ENCODE data around the gene NCF1. TPM values are rescaled to one million over a fixed set of nuclear protein-coding genes. Genes with fewer than 3 reads are reported as not detected.
"Not testable (repeated sequence)": the region's sequence is repeated elsewhere in the genome, so short reads cannot be mapped to it uniquely, and the experiment has no call there.

NCF1 gene
- total and polyA plus RNA-seq, 2 of the 8 experiments (the other 6 are each of a cell fraction or from before 2014, with no cell fraction given) = 0.47 to 0.73 TPM

GRCh38 chr7:74772093-74772492 is 1.7 kb upstream of the NCF1 start:
- H3K79me2 ChIP-seq (ENCODE audit: control insufficient read depth in 1 of 2, insufficient read depth in 2 of 2, low read length in 2 of 2); H3K14ac ChIP-seq (ENCODE audit: insufficient read length); H2BK12ac ChIP-seq (ENCODE audit: low read depth, low read length); H4K8ac ChIP-seq (ENCODE audit: extremely low read depth, insufficient read depth, low read length); H3K4me3 ChIP-seq (ENCODE audit: extremely low read depth in 1 of 4, insufficient read depth in 2 of 4, low read depth in 3 of 4, low read length in 4 of 4); DNase-seq (ENCODE audit: low read depth in 1 of 2, low spot score in 2 of 2); H3K9me3 ChIP-seq (ENCODE audit: insufficient read depth in 2 of 2, low read depth in 1 of 2, low read length in 1 of 2); H2AFZ ChIP-seq (ENCODE audit: low read length); H2BK20ac ChIP-seq (ENCODE audit: low read length); H4K5ac ChIP-seq (ENCODE audit: insufficient read length, low read depth, low read length); H3K27ac ChIP-seq (ENCODE audit: low read depth, low read length); H2BK15ac ChIP-seq (ENCODE audit: low read length); H4K20me1 ChIP-seq (replicated peaks in 1 of 2; ENCODE audit: control insufficient read depth in 1 of 2, insufficient read depth in 2 of 2, low read length in 2 of 2); H3K23ac ChIP-seq (ENCODE audit: insufficient read length); H2AK5ac ChIP-seq (ENCODE audit: low read depth, low read length); H3K18ac ChIP-seq (ENCODE audit: extremely low read depth, low read length); H3K4ac ChIP-seq (replicated peaks; ENCODE audit: insufficient read length, low read depth, low read length); POLR2A ChIA-PET (ENCODE audit: partially characterized antibody); H4K91ac ChIP-seq (replicated peaks; ENCODE audit: insufficient read length, low read length); H3K4me2 ChIP-seq (ENCODE audit: insufficient read depth in 1 of 2, low read depth in 2 of 2, low read length in 2 of 2); FAIRE-seq; H3K36me3 ChIP-seq (ENCODE audit: control insufficient read depth in 2 of 4, insufficient read depth in 4 of 4, low read length in 3 of 4); H2BK120ac ChIP-seq (replicated peaks; ENCODE audit: low read depth, low read length); H2BK5ac ChIP-seq (ENCODE audit: low read depth, low read length); H3K79me1 ChIP-seq (ENCODE audit: low read depth, low read length); H3K23me2 ChIP-seq (ENCODE audit: low read depth, low read length); H3K9ac ChIP-seq (replicated peaks in 1 of 4; ENCODE audit: extremely low read depth in 1 of 4, low read depth in 3 of 4, low read length in 3 of 4); CTCF ChIA-PET (ENCODE audit: partially characterized antibody); H3K27me3 ChIP-seq (replicated peaks in 1 of 4; ENCODE audit: control insufficient read depth in 3 of 4, extremely low read depth in 1 of 4, insufficient read depth in 3 of 4, low read length in 3 of 4); H3K56ac ChIP-seq (replicated peaks; ENCODE audit: insufficient read length, low read depth, low read length); H3K4me1 ChIP-seq (replicated peaks in 1 of 4; ENCODE audit: control insufficient read depth in 3 of 4, insufficient read depth in 4 of 4, low read length in 3 of 4): not testable (repeated sequence)
- 97% methylated on average over 5 of the region's 6 CpGs; no CpG with 5 or more reads in 1 of the 2 experiments for WGBS, 2 experiments (ENCODE audit: extremely low coverage in 1 of 2, insufficient coverage in 1 of 2, insufficient read length in 1 of 2, insufficient replicate concordance in 2 of 2, low coverage in 1 of 2, low lambda C conversion rate in 2 of 2, missing lambda C conversion rate in 1 of 2)

DNA sequence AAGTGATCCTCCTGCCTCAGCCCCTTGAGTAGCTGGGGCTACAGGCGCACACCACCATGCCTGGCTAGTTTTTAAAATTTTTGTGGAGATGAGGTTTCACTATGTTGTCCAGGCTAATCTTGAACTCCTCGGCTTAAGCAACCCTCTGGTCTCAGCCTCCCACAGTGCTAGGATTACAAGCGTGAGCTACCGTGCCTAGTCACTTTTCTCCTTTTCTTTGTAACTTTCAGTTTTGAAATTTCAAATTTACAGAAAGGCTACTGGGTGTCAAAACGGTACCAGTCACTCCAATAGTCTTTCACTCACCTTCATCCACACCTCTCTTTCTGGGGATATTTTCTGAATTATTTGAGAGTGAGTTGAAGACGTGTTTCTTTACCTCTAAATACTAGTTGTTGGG is 1.3 kb downstream of the NCF1 start:
- H3K18ac ChIP-seq (ENCODE audit: extremely low read depth, low read length); DNase-seq (ENCODE audit: low read depth in 1 of 2, low spot score in 2 of 2); H2AK5ac ChIP-seq (ENCODE audit: low read depth, low read length); H2AFZ ChIP-seq (ENCODE audit: low read length); H3K23ac ChIP-seq (ENCODE audit: insufficient read length); H3K4me2 ChIP-seq (ENCODE audit: insufficient read depth in 1 of 2, low read depth in 2 of 2, low read length in 2 of 2); H3K14ac ChIP-seq (ENCODE audit: insufficient read length); H4K5ac ChIP-seq (ENCODE audit: insufficient read length, low read depth, low read length); H3K9ac ChIP-seq (replicated peaks in 1 of 4; ENCODE audit: extremely low read depth in 1 of 4, low read depth in 3 of 4, low read length in 3 of 4); H3K23me2 ChIP-seq (ENCODE audit: low read depth, low read length); H3K79me2 ChIP-seq (ENCODE audit: control insufficient read depth in 1 of 2, insufficient read depth in 2 of 2, low read length in 2 of 2); CTCF ChIA-PET (ENCODE audit: partially characterized antibody); H3K27me3 ChIP-seq (replicated peaks in 1 of 4; ENCODE audit: control insufficient read depth in 3 of 4, extremely low read depth in 1 of 4, insufficient read depth in 3 of 4, low read length in 3 of 4); H2BK12ac ChIP-seq (ENCODE audit: low read depth, low read length); H3K4ac ChIP-seq (replicated peaks; ENCODE audit: insufficient read length, low read depth, low read length); H4K20me1 ChIP-seq (replicated peaks in 1 of 2; ENCODE audit: control insufficient read depth in 1 of 2, insufficient read depth in 2 of 2, low read length in 2 of 2); H3K27ac ChIP-seq (ENCODE audit: low read depth, low read length); H3K9me3 ChIP-seq (ENCODE audit: insufficient read depth in 2 of 2, low read depth in 1 of 2, low read length in 1 of 2); H3K79me1 ChIP-seq (ENCODE audit: low read depth, low read length); H2BK120ac ChIP-seq (replicated peaks; ENCODE audit: low read depth, low read length); FAIRE-seq; H3K4me1 ChIP-seq (replicated peaks in 1 of 4; ENCODE audit: control insufficient read depth in 3 of 4, insufficient read depth in 4 of 4, low read length in 3 of 4); H3K36me3 ChIP-seq (ENCODE audit: control insufficient read depth in 2 of 4, insufficient read depth in 4 of 4, low read length in 3 of 4); H4K8ac ChIP-seq (ENCODE audit: extremely low read depth, insufficient read depth, low read length); H2BK20ac ChIP-seq (ENCODE audit: low read length); H3K56ac ChIP-seq (replicated peaks; ENCODE audit: insufficient read length, low read depth, low read length); POLR2A ChIA-PET (ENCODE audit: partially characterized antibody); H2BK15ac ChIP-seq (ENCODE audit: low read length); H4K91ac ChIP-seq (replicated peaks; ENCODE audit: insufficient read length, low read length); H3K4me3 ChIP-seq (ENCODE audit: extremely low read depth in 1 of 4, insufficient read depth in 2 of 4, low read depth in 3 of 4, low read length in 4 of 4); H2BK5ac ChIP-seq (ENCODE audit: low read depth, low read length): not testable (repeated sequence)
- no CpG with 5 or more reads among the region's 6 CpGs for WGBS, 2 experiments (ENCODE audit: extremely low coverage in 1 of 2, insufficient coverage in 1 of 2, insufficient read length in 1 of 2, insufficient replicate concordance in 2 of 2, low coverage in 1 of 2, low lambda C conversion rate in 2 of 2, missing lambda C conversion rate in 1 of 2)
